ENCODE data around the gene STPG1.

- TF ChIP-seq EZH2 (IDR thresholded peaks at IDR 0.05; ENCODE audit: low read length) (no peak), CTCF (optimal IDR thresholded peaks at IDR 0.05 in 1 of 3, IDR thresholded peaks at IDR 0.05 in 1 of 3, conservative IDR thresholded peaks at IDR 0.05 in 1 of 3; ENCODE audit: extremely low read depth in 1 of 3, insufficient read depth in 2 of 3, low read length in 3 of 3) (no peak)
Observed at GRCh38 chr1:24337455-24337854, 76.1 kb downstream of the STPG1 start.
